GM12873 (cell line): ENCODE data around the gene ACKR1.

ENCODE experiments used
- TF ChIP-seq, protein P1 (sequence below): IDR thresholded peaks from 2 replicates; pipeline ENCODE4 v1.5.1; 2012; ENCODE audit warnings: low read depth, mild to moderate bottlenecking, moderate library complexity, low read length, control low read depth; ENCODE audit not compliant: insufficient read depth; ENCODE audit errors: missing control alignments

ACKR1 gene

DNA sequence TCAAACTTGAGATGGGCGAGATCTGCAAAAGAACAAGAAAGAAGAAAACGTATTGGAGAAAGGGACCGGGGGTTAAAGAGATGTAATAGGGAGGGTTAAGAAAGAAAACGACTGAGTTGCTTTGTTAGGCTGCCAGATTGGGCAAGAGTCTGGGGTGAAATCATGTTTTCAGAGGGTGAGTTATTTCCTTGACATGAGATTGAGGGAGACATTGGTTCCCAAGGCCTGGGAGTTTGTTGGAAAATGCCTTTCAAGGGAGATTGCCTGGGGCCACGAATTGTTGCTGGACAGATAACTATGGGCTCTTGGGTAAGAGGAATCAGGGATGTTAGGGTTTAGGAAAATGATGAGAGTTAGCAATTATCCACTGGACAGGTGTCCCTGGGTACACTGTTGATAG lies 34.0 kb upstream of the ACKR1 start:
- TF ChIP-seq, protein P1, sequence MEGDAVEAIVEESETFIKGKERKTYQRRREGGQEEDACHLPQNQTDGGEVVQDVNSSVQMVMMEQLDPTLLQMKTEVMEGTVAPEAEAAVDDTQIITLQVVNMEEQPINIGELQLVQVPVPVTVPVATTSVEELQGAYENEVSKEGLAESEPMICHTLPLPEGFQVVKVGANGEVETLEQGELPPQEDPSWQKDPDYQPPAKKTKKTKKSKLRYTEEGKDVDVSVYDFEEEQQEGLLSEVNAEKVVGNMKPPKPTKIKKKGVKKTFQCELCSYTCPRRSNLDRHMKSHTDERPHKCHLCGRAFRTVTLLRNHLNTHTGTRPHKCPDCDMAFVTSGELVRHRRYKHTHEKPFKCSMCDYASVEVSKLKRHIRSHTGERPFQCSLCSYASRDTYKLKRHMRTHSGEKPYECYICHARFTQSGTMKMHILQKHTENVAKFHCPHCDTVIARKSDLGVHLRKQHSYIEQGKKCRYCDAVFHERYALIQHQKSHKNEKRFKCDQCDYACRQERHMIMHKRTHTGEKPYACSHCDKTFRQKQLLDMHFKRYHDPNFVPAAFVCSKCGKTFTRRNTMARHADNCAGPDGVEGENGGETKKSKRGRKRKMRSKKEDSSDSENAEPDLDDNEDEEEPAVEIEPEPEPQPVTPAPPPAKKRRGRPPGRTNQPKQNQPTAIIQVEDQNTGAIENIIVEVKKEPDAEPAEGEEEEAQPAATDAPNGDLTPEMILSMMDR, result no peak

DNA sequence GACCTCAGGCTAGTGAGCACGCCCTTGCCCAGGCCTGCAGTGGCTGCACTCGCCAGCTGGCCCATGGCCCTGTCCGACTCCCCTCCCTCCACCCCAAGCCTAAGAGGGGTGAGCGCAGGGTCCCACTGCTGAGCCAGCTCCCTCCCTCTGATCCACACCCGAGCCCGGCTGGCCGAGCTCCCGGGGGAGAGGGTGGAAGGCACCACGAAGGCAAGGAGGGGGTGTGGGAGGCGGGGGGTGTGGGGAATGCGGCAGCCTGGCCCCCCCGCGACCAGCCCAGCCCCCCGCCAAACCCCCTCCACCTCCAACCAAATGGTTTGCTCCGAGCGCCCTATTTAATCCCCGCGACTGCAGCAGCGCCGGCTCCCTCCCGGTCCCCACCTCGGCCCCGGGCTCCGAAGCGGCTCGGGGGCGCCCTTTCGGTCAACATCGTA lies 33.4 kb upstream of the ACKR1 start, which contains the start of gene CADM3:
CADM3 (plus strand) TSS at position 362 of the 434 bp plus-strand sequence. CDS start 151 bp downstream, outside the sequence.
- TF ChIP-seq, protein P1, result no peak

DNA sequence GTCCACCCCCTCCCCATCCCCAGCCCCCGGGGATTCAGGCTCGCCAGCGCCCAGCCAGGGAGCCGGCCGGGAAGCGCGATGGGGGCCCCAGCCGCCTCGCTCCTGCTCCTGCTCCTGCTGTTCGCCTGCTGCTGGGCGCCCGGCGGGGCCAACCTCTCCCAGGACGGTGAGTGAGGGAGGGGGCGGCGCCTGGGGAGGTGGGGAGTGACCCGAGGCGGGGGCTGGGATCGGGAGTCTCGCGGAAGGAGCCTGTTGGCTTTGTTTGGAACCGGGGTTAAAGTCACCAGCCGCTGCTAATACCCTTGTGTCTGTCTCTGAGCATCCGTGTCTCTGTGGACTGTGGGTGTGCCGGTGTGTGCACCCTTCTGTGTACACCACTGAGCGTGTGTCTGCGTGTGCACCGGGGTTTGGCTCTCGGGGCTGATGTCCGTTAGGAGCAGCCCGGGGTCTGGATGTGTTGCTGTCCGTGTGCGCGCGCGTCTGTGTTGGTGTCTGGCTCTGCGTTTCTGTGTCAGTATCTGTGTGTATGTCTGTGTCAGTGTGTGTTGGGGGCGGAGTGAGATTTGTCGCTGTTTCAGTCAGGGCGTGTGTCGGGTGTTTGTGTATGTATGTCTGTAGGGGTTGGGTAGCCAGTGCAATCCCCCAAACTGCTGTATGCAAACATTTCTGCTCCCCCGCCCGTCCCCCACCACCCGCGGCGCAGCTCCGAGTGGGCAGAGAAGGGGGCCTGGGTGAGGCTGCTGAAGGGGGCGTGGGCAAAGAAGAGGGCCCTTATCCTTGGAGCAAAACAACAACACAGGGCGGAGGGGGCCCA lies 32.8 kb upstream of the ACKR1 start:
- TF ChIP-seq, protein P1, result no peak

DNA sequence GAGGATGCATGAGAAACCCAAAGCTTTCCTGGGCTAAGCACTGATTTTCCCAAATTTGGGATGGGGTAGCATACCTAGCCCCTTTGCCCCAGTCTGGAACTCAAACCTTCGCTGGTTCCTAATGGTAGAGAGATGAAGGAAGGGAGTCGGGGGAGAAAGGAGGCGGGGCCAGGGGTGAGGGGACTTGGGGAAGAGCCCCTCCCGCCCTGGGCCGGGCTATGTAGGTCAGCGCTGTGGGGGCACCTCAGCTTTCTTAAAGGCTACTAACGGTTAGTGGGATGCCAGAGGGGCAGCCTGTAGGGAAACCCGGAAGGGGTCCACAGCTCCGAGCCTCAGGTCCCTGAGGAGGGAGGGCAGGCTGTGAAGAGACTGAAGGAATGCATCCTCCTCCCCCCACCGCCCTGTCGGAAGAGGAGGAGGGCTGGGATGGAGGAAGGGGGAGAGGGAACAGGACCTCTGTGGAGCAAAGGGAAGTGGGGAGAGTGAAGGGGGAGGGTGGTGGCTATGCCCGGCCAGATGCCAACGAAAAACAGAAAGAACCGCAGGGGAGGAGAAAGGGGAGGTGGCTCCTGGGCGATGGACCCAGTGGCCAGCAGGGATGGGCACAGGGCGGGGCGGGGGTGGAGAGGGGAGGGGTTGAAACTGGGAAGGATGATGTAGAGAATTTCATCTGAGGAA lies 31.9 kb upstream of the ACKR1 start:
- TF ChIP-seq, protein P1, result no peak

DNA sequence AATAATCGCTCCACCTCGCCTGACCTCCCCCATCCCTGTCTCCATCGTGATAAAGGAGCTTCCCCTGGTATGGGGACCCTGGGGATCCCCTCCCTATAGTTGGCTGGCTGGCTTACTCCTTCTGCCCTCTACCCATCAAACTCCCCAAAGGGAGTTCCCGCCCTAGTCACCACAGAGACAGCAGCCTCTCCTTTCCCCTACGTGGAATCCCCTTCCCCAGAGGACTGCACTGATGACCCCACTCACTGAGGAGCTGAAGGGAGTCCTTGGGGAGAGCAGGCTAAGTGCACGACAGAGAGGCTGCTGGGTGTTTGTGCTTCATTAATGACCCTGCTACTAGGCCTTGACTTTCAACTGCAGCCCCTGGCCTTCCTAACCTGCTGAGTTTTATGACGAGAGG lies 31.4 kb upstream of the ACKR1 start:
- TF ChIP-seq, protein P1, result no peak

DNA sequence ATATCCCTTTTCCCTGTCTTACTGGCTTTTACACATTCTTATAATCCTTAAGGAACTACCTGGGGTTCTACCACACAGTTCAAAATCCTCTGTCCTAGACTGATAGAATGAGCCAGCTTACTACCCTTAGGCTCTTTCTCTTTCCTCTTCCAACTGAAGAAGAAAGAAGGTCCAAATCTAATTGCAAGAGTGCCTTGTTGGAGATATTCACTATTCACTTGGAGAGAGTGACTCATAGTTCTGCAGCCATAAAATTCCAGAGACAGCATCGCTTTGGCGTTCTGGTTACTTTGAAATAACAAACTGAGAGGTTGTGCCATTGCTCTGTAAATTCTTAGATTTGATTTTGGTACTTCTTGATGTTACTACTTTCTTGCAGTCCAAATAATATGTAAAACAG lies 29.1 kb upstream of the ACKR1 start:
- TF ChIP-seq, protein P1, result no peak

DNA sequence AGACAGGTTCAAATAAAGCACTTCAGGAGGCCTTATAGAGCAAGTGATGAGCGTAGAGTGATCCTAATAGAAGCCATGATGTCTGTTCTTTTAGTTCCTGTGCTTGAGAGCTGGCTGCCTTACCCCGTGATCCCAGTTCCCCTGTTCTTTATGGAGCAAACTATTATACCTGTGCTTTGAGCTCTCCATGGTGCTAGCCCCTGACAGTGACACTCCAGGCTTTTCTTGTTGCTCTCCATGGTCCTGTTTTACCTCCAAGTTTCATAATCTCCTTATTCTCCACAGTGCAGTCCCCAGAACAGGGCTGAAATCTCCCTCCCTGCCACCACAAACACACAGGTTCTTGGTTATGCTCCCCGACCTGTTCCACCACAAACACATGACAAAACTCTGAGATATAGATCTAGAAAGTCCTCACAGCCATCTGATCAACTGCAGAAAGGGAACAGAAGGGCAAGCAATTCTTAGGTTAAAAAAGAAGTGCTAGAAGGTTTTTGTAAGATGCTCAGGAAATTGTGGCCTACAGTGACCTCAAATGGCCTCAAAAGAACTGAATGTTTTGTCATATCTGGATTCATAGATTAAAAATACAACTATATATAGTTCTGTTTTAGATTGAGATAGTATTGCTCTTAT lies 27.3 kb upstream of the ACKR1 start:
- TF ChIP-seq, protein P1, result no peak
